COLO668 (cell line): ENCODE results near the gene DICER1.
"Not testable (repeated sequence)": the region's sequence is repeated elsewhere in the genome, so short reads cannot be mapped to it uniquely, and the experiment has no call there.

Experiments
- DNase-seq: peaks from one replicate; lab custom pipeline; 2025; ENCODE audit not compliant: unreplicated experiment; lab: John Stamatoyannopoulos, UW

DICER1 gene

GRCh38 chr14:95151561-95151960 lies 5.8 kb downstream of the DICER1 start:
- no peak for DNase-seq

- no peak for DNase-seq
Measured at GRCh38 chr14:95150910-95151309, 6.4 kb downstream of the DICER1 start.

GRCh38 chr14:95149441-95149840 lies 7.9 kb downstream of the DICER1 start:
- DNase-seq: no peak

- no peak for DNase-seq
Measured at GRCh38 chr14:95147597-95147996, 9.7 kb downstream of the DICER1 start.

DNA sequence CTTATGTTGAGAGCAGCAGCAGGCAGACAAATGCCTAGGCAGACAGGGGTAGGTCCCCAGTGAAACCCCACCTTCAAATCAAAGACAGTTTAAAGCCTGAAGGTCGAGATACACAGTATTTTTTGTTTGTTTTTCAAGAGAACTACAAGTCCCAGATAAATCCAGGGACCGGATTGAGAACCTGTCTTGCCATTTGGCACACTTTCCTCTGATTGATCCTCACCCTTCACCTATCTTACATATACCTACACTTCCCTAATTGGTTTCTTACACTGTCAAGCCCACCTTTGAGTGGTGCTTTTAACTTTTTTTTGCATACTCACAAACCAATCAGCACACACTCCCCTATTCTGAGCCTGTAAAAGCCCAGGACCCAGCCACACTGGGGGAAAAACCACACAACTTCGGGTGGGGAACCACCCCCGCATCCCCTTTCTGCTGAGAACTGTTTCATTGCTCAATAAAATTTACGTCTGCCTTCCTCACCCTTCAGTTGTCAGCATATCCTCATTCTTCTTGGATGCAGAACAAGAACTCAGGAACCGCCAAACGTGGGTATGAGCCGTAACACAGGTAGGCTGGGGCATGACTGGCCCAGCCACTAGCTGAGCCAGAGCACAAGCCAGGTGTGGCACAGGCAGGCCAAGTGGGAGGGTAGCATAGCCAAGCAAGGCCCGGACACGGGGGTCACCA lies 11.1 kb downstream of the DICER1 start:
- no peak for DNase-seq

DNA sequence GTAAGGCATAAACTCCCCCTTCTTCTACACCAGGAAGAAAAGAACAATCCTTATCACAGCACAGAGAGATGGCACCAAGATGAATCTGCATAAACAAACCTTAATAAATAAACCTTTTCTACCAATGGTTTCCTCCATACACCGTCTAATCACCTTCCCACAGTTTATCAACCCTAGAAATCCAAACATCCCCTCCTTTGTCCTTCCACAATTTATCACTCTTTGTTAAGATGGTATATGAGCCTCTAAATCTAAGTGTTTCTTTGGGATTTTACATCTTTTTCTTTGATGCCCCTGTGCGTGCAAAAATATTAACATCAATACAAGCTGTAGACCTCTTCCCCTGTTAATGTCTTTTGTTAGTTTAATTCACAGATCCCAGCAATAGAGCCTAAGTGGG lies 12.5 kb downstream of the DICER1 start:
- DNase-seq: no peak

GRCh38 chr14:95143808-95144620 lies 13.3 kb downstream of the DICER1 start:
- DNase-seq: no peak

- DNase-seq: no peak
Measured at GRCh38 chr14:95142208-95142607, 15.1 kb downstream of the DICER1 start.

GRCh38 chr14:95141684-95142083 lies 15.6 kb downstream of the DICER1 start:
- DNase-seq: no peak

- DNase-seq: no peak
Measured at GRCh38 chr14:95140060-95140858, 17.1 kb downstream of the DICER1 start.

DNA sequence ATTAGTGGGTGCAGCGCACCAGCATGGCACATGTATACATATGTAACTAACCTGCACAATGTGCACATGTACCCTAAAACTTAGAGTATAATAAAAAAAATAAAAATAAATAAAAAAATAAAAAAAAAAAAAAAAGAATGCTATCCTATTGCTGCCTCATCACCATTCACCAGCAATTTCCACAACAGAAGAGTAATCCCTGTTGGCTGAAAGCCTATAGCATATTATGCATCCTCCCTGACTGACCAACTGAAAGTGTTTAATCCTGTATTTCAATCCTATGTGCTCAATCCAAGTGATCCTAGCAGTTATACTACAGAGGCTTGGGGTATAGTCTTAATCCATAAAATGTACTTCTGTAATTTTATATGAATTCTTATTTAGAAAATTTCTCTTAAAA lies 18.5 kb downstream of the DICER1 start:
- no peak for DNase-seq

DNA sequence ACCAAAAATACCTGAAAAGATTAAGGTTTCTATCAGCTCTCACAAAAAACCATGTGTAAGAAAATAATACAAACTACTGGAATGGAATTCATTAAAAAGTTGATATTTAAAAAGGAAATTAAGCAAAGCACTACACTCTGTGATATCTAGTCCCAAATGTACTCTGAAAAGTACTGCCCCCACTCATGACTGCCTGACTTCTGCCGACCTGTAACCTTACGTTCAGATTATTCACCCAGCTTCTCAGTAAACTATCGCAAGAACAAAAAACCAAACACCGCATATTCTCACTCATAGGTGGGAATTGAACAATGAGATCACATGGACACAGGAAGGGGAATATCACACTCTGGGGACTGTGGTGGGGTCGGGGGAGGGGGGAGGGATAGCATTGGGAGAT lies 18.9 kb downstream of the DICER1 start:
- not testable (repeated sequence) for DNase-seq

DNA sequence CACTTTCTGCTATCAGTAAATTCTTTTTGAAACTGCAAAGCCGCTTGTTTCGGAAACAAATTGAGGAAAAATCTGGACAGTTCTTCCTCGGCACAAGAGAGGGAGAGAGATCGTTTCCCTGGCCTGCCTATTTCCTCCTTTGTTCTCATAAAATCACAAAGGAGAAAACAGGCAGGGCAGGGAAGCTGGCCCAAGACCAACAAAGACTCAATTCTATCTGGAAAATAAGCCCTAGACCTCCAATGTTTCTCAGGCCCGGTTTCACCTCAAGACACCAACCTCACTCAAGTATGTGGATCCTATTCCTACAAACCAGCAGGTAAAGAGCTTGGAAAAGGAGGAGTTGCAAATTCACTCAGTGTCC lies 19.5 kb downstream of the DICER1 start:
- no peak for DNase-seq

DNA sequence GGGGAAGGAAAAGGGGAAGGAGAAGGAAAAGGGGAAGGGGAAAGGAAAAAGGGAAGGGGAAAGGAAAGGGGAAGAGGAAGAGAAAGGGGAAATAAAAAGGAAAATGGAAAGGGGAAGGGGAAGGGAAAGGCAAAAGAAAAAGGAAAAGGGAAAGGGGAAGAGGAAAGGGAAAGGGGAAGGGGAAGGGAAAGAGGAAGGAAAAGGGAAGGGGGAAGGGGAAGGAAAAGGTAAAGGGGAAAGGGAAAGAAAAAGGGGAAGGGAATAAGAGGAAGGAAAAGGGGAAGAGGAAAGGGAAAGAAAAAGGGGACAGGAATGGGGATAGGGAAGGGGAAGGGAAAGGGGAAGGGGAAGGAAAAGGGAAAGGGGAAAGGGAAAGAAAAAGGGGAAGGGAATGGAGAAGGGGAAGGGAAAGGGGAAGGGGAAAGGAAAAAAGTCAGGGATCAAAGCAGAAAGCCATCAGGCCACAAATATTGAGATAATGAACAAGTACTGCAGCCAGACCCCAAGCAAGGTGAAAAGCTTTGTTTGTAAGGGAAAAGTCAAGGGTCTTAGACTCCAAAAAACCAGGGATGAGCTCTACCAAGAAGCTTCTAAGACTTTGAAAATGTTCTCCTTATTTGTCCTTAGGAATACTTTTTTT lies 20.0 kb downstream of the DICER1 start:
- no peak for DNase-seq

- DNase-seq: no peak
Measured at GRCh38 chr14:95136631-95137030, 20.7 kb downstream of the DICER1 start.

DNA sequence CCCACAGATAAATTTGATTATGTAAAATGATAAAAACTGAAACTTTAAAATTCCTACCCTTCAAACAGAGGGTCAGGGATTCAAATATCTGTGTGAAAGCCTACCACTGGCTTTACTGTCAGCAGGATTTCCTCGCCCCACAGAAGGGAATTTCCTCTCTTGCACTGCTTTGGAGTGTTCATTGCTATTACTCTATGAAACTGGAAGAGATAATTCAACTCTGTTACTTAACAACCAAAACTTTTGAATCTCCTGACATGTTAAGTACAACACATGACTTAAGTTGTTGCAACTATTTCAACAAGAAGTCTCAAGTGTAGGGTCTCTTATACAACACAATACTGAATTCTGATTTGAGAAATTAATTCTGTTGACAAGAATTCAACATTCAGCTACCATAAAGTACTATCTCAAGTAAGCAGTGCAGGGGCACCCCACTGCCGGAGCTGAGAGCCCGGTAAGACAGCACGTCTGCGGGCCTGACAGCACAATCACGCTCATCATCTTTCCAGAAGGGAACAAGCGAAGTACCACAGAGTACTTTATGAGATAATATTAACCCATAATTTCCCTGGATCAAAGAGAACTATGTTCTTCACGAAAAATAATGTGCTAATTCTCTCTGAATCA lies 22.9 kb downstream of the DICER1 start:
- no peak for DNase-seq

GRCh38 chr14:95133282-95133681 lies 24.0 kb downstream of the DICER1 start:
- DNase-seq: no peak

DNA sequence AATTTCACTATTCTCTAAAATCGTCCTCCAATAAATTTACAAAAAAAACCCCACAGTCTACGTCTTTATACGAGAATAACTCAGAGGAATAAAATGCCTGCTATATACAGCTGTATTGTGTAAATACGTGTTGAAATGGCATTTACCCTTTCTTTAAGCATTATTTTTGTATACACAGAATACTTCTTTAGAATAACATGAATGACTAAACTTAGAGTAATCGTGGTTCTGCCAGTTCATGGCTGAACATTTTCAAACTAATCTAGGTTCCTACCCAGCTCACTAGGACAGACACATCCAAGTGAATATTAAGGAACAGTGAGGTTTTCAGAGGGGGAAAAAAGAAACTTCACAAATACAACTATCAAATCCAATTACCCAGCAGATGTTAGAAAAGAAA lies 24.6 kb downstream of the DICER1 start:
- no peak for DNase-seq

GRCh38 chr14:95130549-95130948 lies 26.8 kb downstream of the DICER1 start:
- no peak for DNase-seq

GRCh38 chr14:95128140-95128539 lies 29.2 kb downstream of the DICER1 start:
- no peak for DNase-seq

DNA sequence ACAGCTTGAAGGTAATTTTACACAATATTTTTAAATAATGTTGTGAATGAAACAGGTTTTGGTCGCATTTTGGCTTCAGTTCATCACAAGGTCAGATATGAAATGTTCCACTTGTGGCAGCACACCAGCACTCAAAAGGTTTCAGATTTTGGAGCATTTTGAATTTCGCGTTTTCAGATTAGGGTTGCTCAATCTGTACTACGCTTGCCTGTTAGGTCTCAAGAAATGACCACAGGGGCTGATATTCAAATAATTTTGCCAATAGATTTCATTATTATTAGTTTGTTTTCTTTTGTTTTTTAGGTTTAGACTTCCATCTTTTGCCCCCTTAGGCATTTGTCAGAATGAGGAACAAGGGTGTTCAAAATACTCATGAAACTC lies 29.8 kb downstream of the DICER1 start:
- DNase-seq: no peak
